Natural killer cell (primary cell): Measurements from ENCODE around the gene PKD2L1. TPM values are rescaled to one million over a fixed set of nuclear protein-coding genes. Genes with fewer than 3 reads are reported as not detected.

Experiments used
- ATAC-seq, 3 donors: fragments of 150-1000 bp in 2 of 3; fragments of 200-7000 bp in 1 of 3; cut with Tn5 transposase; 1 replicate in 1 of 3; 2 replicates in 2 of 3; pipeline ENCODE4 v1.10.0; 2021; ENCODE audit warnings: mild to moderate bottlenecking in 2 of 3, moderate library complexity in 2 of 3
- DNase-seq, 2 donors: peaks; one replicate each; pipeline versions ENCODE4 v3.0.0 to v3.0.0-alpha.2; 2013 to 2021; ENCODE audit warnings: mixed read lengths in 1 of 2
- H3K27ac ChIP-seq: one replicate; pipeline ENCODE4 v1.5.1; 2013; ENCODE audit warnings: mild to moderate bottlenecking, low read length
- H3K27me3 ChIP-seq: one replicate; pipeline ENCODE4 v1.6.1; 2013; ENCODE audit warnings: low read length; ENCODE audit not compliant: control insufficient read depth, insufficient read depth
- H3K36me3 ChIP-seq: one replicate; pipeline ENCODE4 v1.6.1; 2013; ENCODE audit warnings: low read length; ENCODE audit not compliant: control insufficient read depth, insufficient read depth
- H3K4me1 ChIP-seq: one replicate; pipeline ENCODE4 v1.6.1; 2013; ENCODE audit warnings: low read length; ENCODE audit not compliant: control insufficient read depth, insufficient read depth
- H3K4me3 ChIP-seq: one replicate; pipeline ENCODE4 v1.5.1; 2013; ENCODE audit warnings: low read length
- H3K9me3 ChIP-seq: one replicate; pipeline ENCODE4 v1.6.1; 2013; ENCODE audit warnings: low read length; ENCODE audit not compliant: control insufficient read depth, insufficient read depth
- H3K27ac Mint-ChIP-seq, 2 donors: one replicate each; pipeline ENCODE4 v1.8.0; 2022; ENCODE audit warnings: mild to moderate bottlenecking in 2 of 2, mixed read lengths in 2 of 2, moderate library complexity in 1 of 2
- H3K27me3 Mint-ChIP-seq, 2 donors: one replicate each; pipeline ENCODE4 v1.8.0; 2022; ENCODE audit warnings: low read depth in 2 of 2, mixed read lengths in 2 of 2
- H3K36me3 Mint-ChIP-seq: one replicate; pipeline ENCODE4 v1.8.0; 2022; ENCODE audit warnings: mixed read lengths
- H3K4me1 Mint-ChIP-seq, 2 donors: one replicate each; pipeline ENCODE4 v1.8.0; 2022; ENCODE audit warnings: mixed read lengths in 2 of 2
- H3K4me3 Mint-ChIP-seq: one replicate; pipeline ENCODE4 v1.8.0; 2022; ENCODE audit warnings: mild to moderate bottlenecking, moderate library complexity, mixed read lengths
- H3K9me3 Mint-ChIP-seq, 2 donors: one replicate each; pipeline ENCODE4 v1.8.0; 2022; ENCODE audit warnings: mixed read lengths in 2 of 2
- WGBS: methylation state at CpG from one replicate; pipeline ENCODE4 v1.1.7; 2013; ENCODE audit warnings: missing lambda C conversion rate; ENCODE audit not compliant: insufficient coverage; 5-methylcytosine and 5-hydroxymethylcytosine counted together
- intact Hi-C: fragments of 100-400 bp; cut with micrococcal nuclease; formaldehyde crosslinking; loops from one replicate; pipeline ENCODE4 v1.14.2; 2022
- total RNA-seq, 4 donors: library from RNA; stranded (reverse); fragments of 120-200 nt in 1 of 4; gene quantifications; one replicate each; pipeline versions ENCODE4 v1.2.3 to v1.2.4, GENCODE V29; 2013 to 2022
- TF ChIP-seq, protein P1 (sequence below): fragments of 200-600 bp; IDR thresholded peaks from one replicate; pipeline ENCODE4 v1.8.0; 2022; ENCODE audit warnings: antibody characterized with exemption

Gene PKD2L1
- total RNA-seq, 3 donors from 2014 or later (not counting 1 experiment from before 2014, with no cell fraction given): not detected

GRCh38 chr10:100360234-100360633 is 30.2 kb upstream of the PKD2L1 start:
- DNase-seq (no peak), ATAC-seq (no peak)
- intact Hi-C loops: no loop called here
- H3K4me3 ChIP-seq: no peak overlapping the region
- H3K4me1 ChIP-seq: no peaks in the 10 kb centered on the region
- WGBS: 95% methylated on average over 4 of the region's 6 CpGs
- H3K4me1 Mint-ChIP-seq: peaks cover 0 to 6% of the 10 kb centered on the region in 2 donors
- H3K36me3 ChIP-seq: peaks cover 6% of the 10 kb centered on the region
- no peaks in the 10 kb centered on the region for H3K9me3 ChIP-seq
- no peaks in the 10 kb centered on the region for H3K27me3 Mint-ChIP-seq
- no peak overlapping the region for H3K27ac ChIP-seq
- H3K4me3 Mint-ChIP-seq: no peak overlapping the region
- TF ChIP-seq, protein P1, sequence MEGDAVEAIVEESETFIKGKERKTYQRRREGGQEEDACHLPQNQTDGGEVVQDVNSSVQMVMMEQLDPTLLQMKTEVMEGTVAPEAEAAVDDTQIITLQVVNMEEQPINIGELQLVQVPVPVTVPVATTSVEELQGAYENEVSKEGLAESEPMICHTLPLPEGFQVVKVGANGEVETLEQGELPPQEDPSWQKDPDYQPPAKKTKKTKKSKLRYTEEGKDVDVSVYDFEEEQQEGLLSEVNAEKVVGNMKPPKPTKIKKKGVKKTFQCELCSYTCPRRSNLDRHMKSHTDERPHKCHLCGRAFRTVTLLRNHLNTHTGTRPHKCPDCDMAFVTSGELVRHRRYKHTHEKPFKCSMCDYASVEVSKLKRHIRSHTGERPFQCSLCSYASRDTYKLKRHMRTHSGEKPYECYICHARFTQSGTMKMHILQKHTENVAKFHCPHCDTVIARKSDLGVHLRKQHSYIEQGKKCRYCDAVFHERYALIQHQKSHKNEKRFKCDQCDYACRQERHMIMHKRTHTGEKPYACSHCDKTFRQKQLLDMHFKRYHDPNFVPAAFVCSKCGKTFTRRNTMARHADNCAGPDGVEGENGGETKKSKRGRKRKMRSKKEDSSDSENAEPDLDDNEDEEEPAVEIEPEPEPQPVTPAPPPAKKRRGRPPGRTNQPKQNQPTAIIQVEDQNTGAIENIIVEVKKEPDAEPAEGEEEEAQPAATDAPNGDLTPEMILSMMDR: no peak
- no peaks in the 10 kb centered on the region for H3K27me3 ChIP-seq
- H3K36me3 Mint-ChIP-seq: peaks cover 5% of the 10 kb centered on the region
- H3K27ac Mint-ChIP-seq: no peak overlapping the region
- no peaks in the 10 kb centered on the region for H3K9me3 Mint-ChIP-seq

DNA sequence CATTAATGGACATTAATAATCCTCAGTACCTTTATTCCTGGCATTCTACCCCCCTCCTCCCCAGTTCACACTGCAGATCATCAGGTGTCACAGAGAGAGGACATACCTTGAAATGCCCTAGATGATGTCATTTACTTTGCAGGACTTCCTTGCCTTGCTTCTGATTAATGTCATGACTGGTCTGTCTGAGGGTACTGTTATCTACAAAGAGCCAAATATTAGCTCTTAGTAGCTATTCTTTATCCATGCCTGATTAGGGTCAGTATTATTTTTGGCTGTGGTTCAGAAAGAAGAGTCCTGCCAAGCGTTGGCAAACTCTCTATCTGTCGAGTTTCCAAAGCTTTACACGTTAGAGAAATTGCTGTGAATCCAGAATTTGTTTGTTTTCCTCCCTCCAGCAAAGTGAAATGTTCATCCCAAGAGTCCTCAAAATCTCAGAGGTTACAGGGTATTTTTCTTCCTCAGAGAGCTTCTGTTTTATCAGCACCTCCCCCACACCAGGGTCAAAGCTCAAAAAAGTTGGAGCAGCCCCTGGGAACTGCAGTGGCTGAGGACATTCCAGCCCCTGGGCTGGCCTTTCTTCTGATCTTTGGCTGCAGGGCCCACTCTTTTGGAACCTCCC is 29.6 kb upstream of the PKD2L1 start:
- Mint-ChIP-seq H3K27ac (no peak overlapping the region), H3K36me3 (peaks cover 5% of the 10 kb centered on the region), H3K4me3 (no peak overlapping the region), H3K4me1 (peaks cover 0 to 6% of the 10 kb centered on the region in 2 donors), H3K27me3 (no peaks in the 10 kb centered on the region), H3K9me3 (no peaks in the 10 kb centered on the region)
- Histone ChIP-seq H3K4me3 (no peak overlapping the region), H3K9me3 (no peaks in the 10 kb centered on the region), H3K27me3 (no peaks in the 10 kb centered on the region), H3K27ac (no peak overlapping the region), H3K4me1 (no peaks in the 10 kb centered on the region), H3K36me3 (peaks cover 6% of the 10 kb centered on the region)
- ATAC-seq: no peak
- 94% methylated on average over 3 of the region's 3 CpGs for WGBS
- intact Hi-C loops: no loop called here
- TF ChIP-seq, protein P1: no peak
- DNase-seq: no peak

DNA sequence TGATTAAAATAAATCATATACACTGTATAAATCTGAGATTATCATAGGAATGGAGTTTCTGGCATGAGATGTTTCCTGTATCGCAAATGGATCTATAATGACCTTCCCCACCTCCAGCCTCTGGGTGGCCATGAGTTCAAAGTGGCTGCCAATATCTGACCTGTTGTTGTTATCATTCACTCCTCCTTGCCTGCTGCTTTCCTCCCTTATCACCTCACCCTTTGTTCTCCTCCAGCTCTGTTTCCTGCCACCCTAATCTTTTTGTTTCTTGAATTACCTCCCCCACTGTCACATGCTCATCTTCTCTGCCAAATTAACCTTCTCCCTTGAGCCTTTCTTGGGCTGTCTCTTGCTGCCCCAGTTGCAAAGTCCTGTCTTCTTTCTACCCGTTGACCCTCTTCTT is 29.0 kb upstream of the PKD2L1 start:
- Histone ChIP-seq H3K4me3 (no peak overlapping the region), H3K36me3 (peaks cover 9% of the 10 kb centered on the region), H3K27me3 (no peaks in the 10 kb centered on the region), H3K4me1 (no peaks in the 10 kb centered on the region), H3K27ac (no peak overlapping the region), H3K9me3 (no peaks in the 10 kb centered on the region)
- ATAC-seq: no peak
- TF ChIP-seq, protein P1: no peak
- Mint-ChIP-seq H3K9me3 (no peaks in the 10 kb centered on the region), H3K27ac (no peak overlapping the region), H3K4me1 (peaks cover 0 to 6% of the 10 kb centered on the region in 2 donors), H3K27me3 (no peaks in the 10 kb centered on the region), H3K36me3 (peaks cover 5% of the 10 kb centered on the region), H3K4me3 (no peak overlapping the region)
- WGBS: 83% methylated on average over 2 of the region's 2 CpGs
- no peak for DNase-seq
- intact Hi-C loops: no loop called here
